H1 (cell line): Measurements from ENCODE around the gene ALDH5A1. TPM values are rescaled to one million over a fixed set of nuclear protein-coding genes. Genes with fewer than 3 reads are reported as not detected.

Experiments used
- CTCF ChIA-PET: fragments of 300-600 bp; sonication (Branson Sonifier 250); formaldehyde crosslinking; loops from one replicate; lab custom pipeline; 2021; ENCODE audit not compliant: partially characterized antibody; lab: Charles Lee
- POLR2A ChIA-PET: fragments of 300-600 bp; sonication (Branson Sonifier 250); formaldehyde crosslinking; loops from one replicate; lab custom pipeline; 2021; ENCODE audit warnings: inconsistent platforms; ENCODE audit not compliant: partially characterized antibody; lab: Charles Lee
- DNase-seq, 2 experiments: peaks; one replicate each; pipeline versions ENCODE4 v3.0.0 to v3.0.0-alpha.2; 2010 to 2022; ENCODE audit warnings: low spot score in 2 of 2, low read depth in 1 of 2, mixed read lengths in 1 of 2
- FAIRE-seq: peaks from 2 replicates; lab custom pipeline; 2011; peaks lifted over from hg19 to GRCh38; lab: Jason Lieb, UNC
- H2AFZ ChIP-seq: 2 replicates; pipeline ENCODE4 v1.8.1; 2012; ENCODE audit warnings: low read length, inconsistent platforms
- H2AK5ac ChIP-seq: 2 replicates; pipeline ENCODE4 v1.6.1; 2013; ENCODE audit warnings: low read depth, low read length
- H2BK120ac ChIP-seq: replicated peaks from 2 replicates; pipeline ENCODE3; 2013; ENCODE audit warnings: low read depth, low read length, inconsistent platforms
- H2BK12ac ChIP-seq: 2 replicates; pipeline ENCODE4 v1.6.1; 2013; ENCODE audit warnings: low read depth, low read length
- H2BK15ac ChIP-seq: 2 replicates; pipeline ENCODE4 v1.6.1; 2013; ENCODE audit warnings: low read length
- H2BK20ac ChIP-seq: 2 replicates; pipeline ENCODE4 v1.6.1; 2013; ENCODE audit warnings: low read length
- H2BK5ac ChIP-seq: 2 replicates; pipeline ENCODE4 v1.6.1; 2013; ENCODE audit warnings: low read depth, low read length
- H3K14ac ChIP-seq: 2 replicates; pipeline ENCODE4 v1.6.1; 2013; ENCODE audit warnings: inconsistent platforms; ENCODE audit not compliant: insufficient read length
- H3K18ac ChIP-seq: 2 replicates; pipeline ENCODE4 v1.6.1; 2013; ENCODE audit warnings: low read length; ENCODE audit errors: extremely low read depth
- H3K23ac ChIP-seq: 2 replicates; pipeline ENCODE4 v1.6.1; 2013; ENCODE audit warnings: inconsistent platforms; ENCODE audit not compliant: insufficient read length
- H3K23me2 ChIP-seq: 2 replicates; pipeline ENCODE4 v1.6.1; 2013; ENCODE audit warnings: low read depth, low read length
- H3K27ac ChIP-seq: 2 replicates; pipeline ENCODE4 v1.6.1; 2011; ENCODE audit warnings: low read depth, low read length, inconsistent platforms
- H3K27me3 ChIP-seq, 4 experiments: replicated peaks in 1 of 4; 1 replicate in 1 of 4; 2 replicates in 3 of 4; pipeline versions ENCODE4 v1.6.1 to v1.8.1; 2011 to 2013; ENCODE audit warnings: low read length in 3 of 4, mild to moderate bottlenecking in 3 of 4, inconsistent platforms in 2 of 4, mixed read lengths in 2 of 4, moderate library complexity in 1 of 4; ENCODE audit not compliant: control insufficient read depth in 3 of 4, insufficient read depth in 3 of 4; ENCODE audit errors: extremely low read depth in 1 of 4
- H3K36me3 ChIP-seq, 4 experiments: 2 replicates each; pipeline versions ENCODE4 v1.6.1 to v1.8.1; 2011 to 2013; ENCODE audit warnings: mild to moderate bottlenecking in 4 of 4, low read length in 3 of 4, moderate library complexity in 2 of 4, control low read depth in 1 of 4, inconsistent platforms in 1 of 4; ENCODE audit not compliant: insufficient read depth in 4 of 4, control insufficient read depth in 2 of 4
- H3K4ac ChIP-seq: replicated peaks from 2 replicates; pipeline ENCODE3; 2013; ENCODE audit warnings: low read length, low read depth, mixed read lengths, inconsistent platforms; ENCODE audit not compliant: insufficient read length
- H3K4me1 ChIP-seq, 4 experiments: replicated peaks in 1 of 4; 1 replicate in 1 of 4; 2 replicates in 3 of 4; pipeline versions ENCODE4 v1.6.1 to v1.8.1; 2011 to 2013; ENCODE audit warnings: low read length in 3 of 4, inconsistent platforms in 2 of 4, mixed read lengths in 1 of 4; ENCODE audit not compliant: insufficient read depth in 4 of 4, control insufficient read depth in 3 of 4
- H3K4me2 ChIP-seq, 2 experiments: 2 replicates each; pipeline versions ENCODE4 v1.6.1 to v1.8.1; 2011 to 2013; ENCODE audit warnings: low read depth in 2 of 2, low read length in 2 of 2, control low read depth in 1 of 2, inconsistent platforms in 1 of 2, mild to moderate bottlenecking in 1 of 2; ENCODE audit not compliant: insufficient read depth in 1 of 2
- H3K4me3 ChIP-seq, 4 experiments: fragments of 200-600, 300-600 bp in 1 of 4; sonication (generic), shearing (Covaris generic), sonication (Bioruptor Twin) in 1 of 4; 2 replicates each; pipeline versions ENCODE4 v1.5.1 to v1.8.1; 2011 to 2016; ENCODE audit warnings: low read length in 4 of 4, low read depth in 3 of 4, control low read depth in 2 of 4, inconsistent platforms in 2 of 4, mild to moderate bottlenecking in 2 of 4, mixed read lengths in 1 of 4, moderate library complexity in 1 of 4; ENCODE audit not compliant: insufficient read depth in 2 of 4; ENCODE audit errors: extremely low read depth in 1 of 4
- H3K56ac ChIP-seq: replicated peaks from 2 replicates; pipeline ENCODE3; 2013; ENCODE audit warnings: low read depth, mild to moderate bottlenecking, mixed read lengths, low read length, inconsistent platforms; ENCODE audit not compliant: insufficient read length
- H3K79me1 ChIP-seq: 2 replicates; pipeline ENCODE4 v1.6.1; 2013; ENCODE audit warnings: low read depth, low read length, control low read depth
- H3K79me2 ChIP-seq, 2 experiments: 2 replicates each; pipeline versions ENCODE4 v1.6.1 to v1.8.1; 2012 to 2013; ENCODE audit warnings: low read length in 2 of 2, mild to moderate bottlenecking in 2 of 2, inconsistent platforms in 1 of 2; ENCODE audit not compliant: insufficient read depth in 2 of 2, control insufficient read depth in 1 of 2
- H3K9ac ChIP-seq, 4 experiments: replicated peaks in 1 of 4; 1 replicate in 1 of 4; 2 replicates in 3 of 4; pipeline versions ENCODE4 v1.6.1 to v1.8.1; 2011 to 2013; ENCODE audit warnings: low read depth in 3 of 4, low read length in 3 of 4, control low read depth in 2 of 4, mild to moderate bottlenecking in 2 of 4, moderate library complexity in 2 of 4, inconsistent platforms in 1 of 4; ENCODE audit errors: extremely low read depth in 1 of 4
- H3K9me3 ChIP-seq, 2 experiments: 2 replicates each; pipeline versions ENCODE4 v1.6.1 to v1.8.1; 2012 to 2013; ENCODE audit warnings: mild to moderate bottlenecking in 2 of 2, moderate library complexity in 2 of 2, control low read depth in 1 of 2, inconsistent platforms in 1 of 2, low read depth in 1 of 2, low read length in 1 of 2, mixed read lengths in 1 of 2; ENCODE audit not compliant: insufficient read depth in 2 of 2
- H4K20me1 ChIP-seq, 2 experiments: replicated peaks in 1 of 2; 2 replicates each; pipeline versions ENCODE3 to v1.8.1; 2011 to 2013; ENCODE audit warnings: inconsistent platforms in 2 of 2, low read length in 2 of 2, mild to moderate bottlenecking in 1 of 2; ENCODE audit not compliant: insufficient read depth in 2 of 2, control insufficient read depth in 1 of 2
- H4K5ac ChIP-seq: 2 replicates; pipeline ENCODE4 v1.6.1; 2013; ENCODE audit warnings: low read length, low read depth, mixed read lengths, inconsistent platforms; ENCODE audit not compliant: insufficient read length
- H4K8ac ChIP-seq: 2 replicates; pipeline ENCODE4 v1.8.0; 2013; ENCODE audit warnings: mild to moderate bottlenecking, moderate library complexity, low read length, inconsistent platforms; ENCODE audit not compliant: insufficient read depth; ENCODE audit errors: extremely low read depth
- H4K91ac ChIP-seq: replicated peaks from 2 replicates; pipeline ENCODE3; 2013; ENCODE audit warnings: low read length, mixed read lengths, inconsistent platforms; ENCODE audit not compliant: insufficient read length
- NANOG ChIP-seq: IDR thresholded peaks from 2 replicates; pipeline ENCODE4 v1.6.1; 2011; ENCODE audit warnings: low read length, low read depth, mild to moderate bottlenecking, inconsistent platforms; ENCODE audit not compliant: insufficient read depth, poor library complexity, severe bottlenecking
- NRF1 ChIP-seq: IDR thresholded peaks from 2 replicates; pipeline ENCODE4 v1.6.1; 2011; ENCODE audit warnings: mild to moderate bottlenecking, low read depth, low read length, improper control_type of control experiment
- WGBS, 2 experiments: shearing (Covaris generic) in 1 of 2; methylation state at CpG; one replicate each; pipeline versions ENCODE4 v1.1.6 to v1.1.7; 2013 to 2015; ENCODE audit warnings: low lambda C conversion rate in 2 of 2, mixed read lengths in 2 of 2, inconsistent platforms in 1 of 2, low coverage in 1 of 2, missing lambda C conversion rate in 1 of 2; ENCODE audit not compliant: insufficient replicate concordance in 2 of 2, insufficient coverage in 1 of 2, insufficient read length in 1 of 2; ENCODE audit errors: extremely low coverage in 1 of 2, missing lambda C conversion rate in 1 of 2; 5-methylcytosine and 5-hydroxymethylcytosine counted together
- polyA plus RNA-seq, 7 experiments: library from polyadenylated mRNA; depleted of rRNA in 3 of 7; stranded (reverse) in 5 of 7; unstranded in 2 of 7; fragments of >200 nt in 5 of 7; fragments of 200-250 nt in 2 of 7; gene quantifications; 1 replicate in 5 of 7; 2 replicates in 1 of 7; 4 replicates in 1 of 7; pipeline versions ENCODE4 v1.2.1 to v1.2.3, GENCODE V29; 2011 to 2013; ENCODE audit warnings: missing spikeins in 2 of 7, mixed read lengths in 2 of 7
- total RNA-seq: library from RNA; stranded (reverse); fragmentation: NEBNext Ultra II Directional; extraction: Animal tissue kit (Norgen Biotek cat#: 25700); gene quantifications from 2 replicates; pipeline ENCODE4 v1.2.1, GENCODE V29; 2021
- TF ChIP-seq, protein P1 (sequence below): IDR thresholded peaks from 2 replicates; pipeline ENCODE4 v1.6.1; 2012; ENCODE audit warnings: inconsistent platforms
- TF ChIP-seq, protein P2 (sequence below): IDR thresholded peaks from 2 replicates; pipeline ENCODE4 v1.6.1; 2012; ENCODE audit warnings: inconsistent platforms

The ALDH5A1 gene
- total and polyA plus RNA-seq, 2 of the 8 experiments (the other 6 are each of a cell fraction or from before 2014, with no cell fraction given) = 1.5 to 2.4 TPM

DNA sequence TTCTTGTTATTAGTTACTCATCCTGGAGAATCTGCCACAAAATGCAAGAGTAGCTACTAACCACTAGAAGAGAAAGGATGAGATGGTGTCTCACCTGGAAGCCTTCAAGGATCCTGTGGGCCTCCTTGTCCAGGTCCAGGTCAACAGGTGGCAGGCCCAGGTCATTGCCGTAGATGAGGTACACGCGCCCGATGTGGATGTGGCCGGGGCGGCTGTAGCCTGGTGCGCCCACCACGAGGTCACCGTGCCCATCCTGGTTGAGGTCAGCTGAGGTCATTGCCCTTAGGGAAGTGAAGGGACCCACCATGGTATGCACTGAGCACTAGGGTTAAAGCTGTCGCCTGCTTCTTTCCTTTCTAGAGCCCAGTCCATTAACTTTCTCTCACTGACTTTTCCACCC, 40.8 kb upstream of the ALDH5A1 start:
- no peak overlapping the region for H3K4me2 ChIP-seq
- no peak overlapping the region for H4K5ac ChIP-seq
- no peaks in the 10 kb centered on the region for H3K79me1 ChIP-seq
- H3K27me3 ChIP-seq = no peaks in the 10 kb centered on the region
- H2BK5ac ChIP-seq = no peak overlapping the region
- no peaks in the 10 kb centered on the region for H3K23me2 ChIP-seq
- H3K9me3 ChIP-seq = no peaks in the 10 kb centered on the region
- H3K27ac ChIP-seq = no peak overlapping the region
- no peak overlapping the region for H2AK5ac ChIP-seq
- no peaks in the 10 kb centered on the region for H4K20me1 ChIP-seq
- no peak overlapping the region for H2BK120ac ChIP-seq
- no peak overlapping the region for H2BK20ac ChIP-seq
- H4K91ac ChIP-seq = no peak overlapping the region
- H3K14ac ChIP-seq = no peak overlapping the region
- no peaks in the 10 kb centered on the region for H3K4me1 ChIP-seq
- no peaks in the 10 kb centered on the region for H3K79me2 ChIP-seq
- H4K8ac ChIP-seq = no peak overlapping the region
- no peaks in the 10 kb centered on the region for H3K36me3 ChIP-seq
- CTCF ChIA-PET = interaction anchor here (0.8 to 1.4 kb wide), 3 partner anchors 10 to 23 kb away, joined by 3 to 5 read pairs (median 3); no protein-coding TSS in a partner anchor
- no peak overlapping the region for H3K4me3 ChIP-seq
- no peak overlapping the region for H2BK12ac ChIP-seq
- DNase-seq (no peak), FAIRE-seq (no peak)
- H3K9ac ChIP-seq = no peak overlapping the region
- H3K18ac ChIP-seq = no peak overlapping the region
- POLR2A ChIA-PET = interaction anchor here (1.7 kb wide), 1 partner anchor 9 kb away, joined by 3 read pairs; no protein-coding TSS in a partner anchor
- H3K56ac ChIP-seq = no peak overlapping the region
- H3K23ac ChIP-seq = no peak overlapping the region
- no peak overlapping the region for H3K4ac ChIP-seq
- WGBS, 2 experiments = 93% methylated on average over 10 of the region's 10 CpGs; no CpG with 5 or more reads in 1 of the 2 experiments
- H2AFZ ChIP-seq = no peak overlapping the region
- no peak overlapping the region for H2BK15ac ChIP-seq
- TF ChIP-seq NANOG (no peak), NRF1 (no peak)
- TF ChIP-seq, protein P1, sequence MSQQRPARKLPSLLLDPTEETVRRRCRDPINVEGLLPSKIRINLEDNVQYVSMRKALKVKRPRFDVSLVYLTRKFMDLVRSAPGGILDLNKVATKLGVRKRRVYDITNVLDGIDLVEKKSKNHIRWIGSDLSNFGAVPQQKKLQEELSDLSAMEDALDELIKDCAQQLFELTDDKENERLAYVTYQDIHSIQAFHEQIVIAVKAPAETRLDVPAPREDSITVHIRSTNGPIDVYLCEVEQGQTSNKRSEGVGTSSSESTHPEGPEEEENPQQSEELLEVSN = no peak
- TF ChIP-seq, protein P2, sequence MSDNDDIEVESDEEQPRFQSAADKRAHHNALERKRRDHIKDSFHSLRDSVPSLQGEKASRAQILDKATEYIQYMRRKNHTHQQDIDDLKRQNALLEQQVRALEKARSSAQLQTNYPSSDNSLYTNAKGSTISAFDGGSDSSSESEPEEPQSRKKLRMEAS = no peak
